ENCODE data around the gene SETD1B. TPM values are rescaled to one million over a fixed set of nuclear protein-coding genes. Genes with fewer than 3 reads are reported as not detected.
"Not testable (repeated sequence)": the region's sequence is repeated elsewhere in the genome, so short reads cannot be mapped to it uniquely, and the experiment has no call there.

Gene SETD1B
- total RNA-seq, 1 donor: 5.0 TPM

DNA sequence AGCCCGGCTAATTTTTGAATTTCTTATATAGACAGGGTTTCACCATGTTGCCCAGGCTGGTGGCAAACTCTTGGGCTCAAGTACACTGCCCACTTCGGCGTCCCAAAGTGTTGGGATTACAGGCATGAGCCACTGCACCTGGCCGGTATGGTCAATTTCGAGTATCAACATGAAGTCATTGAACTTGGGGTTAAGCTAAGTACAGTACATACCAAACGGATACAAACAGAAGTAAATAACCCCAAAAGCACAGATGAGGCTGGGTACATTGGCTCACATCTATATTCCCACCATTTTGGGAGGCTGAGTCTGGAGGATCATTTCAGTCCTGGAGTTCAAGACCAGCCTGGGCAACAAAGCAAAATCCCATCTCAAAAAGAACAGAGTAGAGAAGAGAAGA, 71.8 kb downstream of the SETD1B start:
- no peak overlapping the region for H3K4me3 ChIP-seq (ENCODE audit: low read depth, low read length)
- no peak for DNase-seq (ENCODE audit: low read depth)
- TF ChIP-seq, protein P1, sequence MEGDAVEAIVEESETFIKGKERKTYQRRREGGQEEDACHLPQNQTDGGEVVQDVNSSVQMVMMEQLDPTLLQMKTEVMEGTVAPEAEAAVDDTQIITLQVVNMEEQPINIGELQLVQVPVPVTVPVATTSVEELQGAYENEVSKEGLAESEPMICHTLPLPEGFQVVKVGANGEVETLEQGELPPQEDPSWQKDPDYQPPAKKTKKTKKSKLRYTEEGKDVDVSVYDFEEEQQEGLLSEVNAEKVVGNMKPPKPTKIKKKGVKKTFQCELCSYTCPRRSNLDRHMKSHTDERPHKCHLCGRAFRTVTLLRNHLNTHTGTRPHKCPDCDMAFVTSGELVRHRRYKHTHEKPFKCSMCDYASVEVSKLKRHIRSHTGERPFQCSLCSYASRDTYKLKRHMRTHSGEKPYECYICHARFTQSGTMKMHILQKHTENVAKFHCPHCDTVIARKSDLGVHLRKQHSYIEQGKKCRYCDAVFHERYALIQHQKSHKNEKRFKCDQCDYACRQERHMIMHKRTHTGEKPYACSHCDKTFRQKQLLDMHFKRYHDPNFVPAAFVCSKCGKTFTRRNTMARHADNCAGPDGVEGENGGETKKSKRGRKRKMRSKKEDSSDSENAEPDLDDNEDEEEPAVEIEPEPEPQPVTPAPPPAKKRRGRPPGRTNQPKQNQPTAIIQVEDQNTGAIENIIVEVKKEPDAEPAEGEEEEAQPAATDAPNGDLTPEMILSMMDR (IDR thresholded peaks at IDR 0.05; ENCODE audit: insufficient read depth, low read length): no peak

DNA sequence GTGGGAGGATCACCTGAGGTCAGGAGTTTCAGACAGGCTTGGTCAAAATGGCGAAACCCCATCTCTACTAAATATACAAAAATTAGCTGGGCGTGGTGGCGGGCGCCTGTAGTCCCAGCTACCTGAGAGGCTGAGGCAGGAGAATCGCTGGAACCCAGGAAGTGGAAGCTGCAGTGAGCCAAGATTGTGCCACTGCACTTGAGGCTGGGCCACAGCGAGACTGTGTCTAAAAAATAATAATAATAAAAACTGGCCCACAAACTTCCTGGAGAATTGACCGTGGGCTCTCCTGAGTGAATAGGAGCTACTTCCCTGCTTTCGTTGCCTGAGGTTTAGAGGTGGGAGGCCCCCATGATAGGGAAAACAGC, 72.3 kb downstream of the SETD1B start:
- not testable (repeated sequence) for H3K4me3 ChIP-seq (ENCODE audit: low read depth, low read length); DNase-seq (ENCODE audit: low read depth)

Small RNA genes lying within 50 kb of the gene (small RNA-seq; reads per million reads assigned to genes)
- gene AC069503.3: not detected

Other genes starting within 250 kb of the SETD1B start
- 26.8 and 29.8 TPM in 2 replicates for gene KDM2B, start 223.0 kb upstream of the SETD1B start, total RNA-seq (ENCODE audit: low replicate concordance)
- 1.1 and 13.4 TPM in 2 replicates for gene ORAI1, start 177.5 kb upstream of the SETD1B start, total RNA-seq (ENCODE audit: low replicate concordance)
- 0.63 and 3.8 TPM in 2 replicates for gene MORN3, start 134.4 kb upstream of the SETD1B start, total RNA-seq (ENCODE audit: low replicate concordance)
- 3.4 and 8.0 TPM in 2 replicates for gene TMEM120B, start 91.3 kb upstream of the SETD1B start, total RNA-seq (ENCODE audit: low replicate concordance)
- 10.9 and 13.1 TPM in 2 replicates for gene RHOF, start 10.3 kb upstream of the SETD1B start, total RNA-seq (ENCODE audit: low replicate concordance)
- gene HPD, start 54.9 kb downstream of the SETD1B start, total RNA-seq (ENCODE audit: low replicate concordance): 1.1 and 1.8 TPM in 2 replicates
- 27.6 and 57.9 TPM in 2 replicates for gene PSMD9, start 84.8 kb downstream of the SETD1B start, total RNA-seq (ENCODE audit: low replicate concordance)
- gene CFAP251, start 114.6 kb downstream of the SETD1B start, total RNA-seq (ENCODE audit: low replicate concordance): 2.3 and 8.8 TPM in 2 replicates
- gene BCL7A, start 217.9 kb downstream of the SETD1B start, total RNA-seq (ENCODE audit: low replicate concordance): 3.2 and 12.2 TPM in 2 replicates

Data from fibroblast of the aortic adventitia (primary cell).